K562 (cell line): Measurements from ENCODE around the gene ADAMTS2. TPM values are rescaled to one million over a fixed set of nuclear protein-coding genes. Genes with fewer than 3 reads are reported as not detected.

Experiments used
- ATAC-seq: fragments of 200-7000 bp; cut with Tn5 transposase; 3 replicates; pipeline ENCODE4 v1.9.1; 2020; ENCODE audit warnings: moderate library complexity
- BruUV-seq: library from RNA; stranded (reverse); fragments of 400-500 nt; replicated peaks from 2 replicates; lab custom pipeline; 2021; lab: Mats Ljungman, UMichigan
- CTCF ChIA-PET: fragments of 300-600 bp; formaldehyde crosslinking; extraction: SDS; loops from one replicate; lab custom pipeline; 2021; ENCODE audit warnings: low intra/inter-chr PET ratio; lab: Yijun Ruan, JAX
- POLR2A ChIA-PET: fragments of 300-600, 350-650 bp; sonication (Branson Sonifier 250); formaldehyde crosslinking; extraction: SDS; loops from one replicate; lab custom pipeline; 2021; ENCODE audit warnings: antibody characterized with exemption, inconsistent platforms; lab: Yijun Ruan, JAX
- DNase-seq, 4 experiments: peaks; one replicate each; pipeline versions ENCODE4 v3.0.0 to v3.0.0-alpha.2; 2011 to 2018; ENCODE audit warnings: low spot score in 3 of 4, mixed read lengths in 3 of 4; ENCODE audit errors: extremely low read depth in 1 of 4
- FAIRE-seq: peaks from 2 replicates; lab custom pipeline; 2011; peaks lifted over from hg19 to GRCh38; lab: Jason Lieb, UNC
- H2AFZ ChIP-seq: 2 replicates; pipeline ENCODE4 v1.6.0; 2011; ENCODE audit warnings: low read depth, low read length, control low read depth, inconsistent platforms
- H3K27ac ChIP-seq: fragments of 200-600 bp; 3 replicates; pipeline ENCODE4 v1.8.0; 2011; ENCODE audit warnings: low read depth, mild to moderate bottlenecking, control low read depth, inconsistent platforms, low read length, moderate library complexity, mixed read lengths; ENCODE audit errors: extremely low read depth
- H3K27me3 ChIP-seq, 2 experiments: fragments of 300-600 bp in 1 of 2; 2 replicates in 1 of 2; 3 replicates in 1 of 2; pipeline versions ENCODE4 v1.6.0 to v1.8.0; 2011; ENCODE audit warnings: inconsistent platforms in 2 of 2, low read length in 2 of 2, mild to moderate bottlenecking in 1 of 2, mixed read lengths in 1 of 2, moderate library complexity in 1 of 2; ENCODE audit not compliant: control insufficient read depth in 2 of 2, insufficient read depth in 2 of 2
- H3K36me3 ChIP-seq: fragments of 300-600 bp; 3 replicates; pipeline ENCODE4 v1.8.0; 2011; ENCODE audit warnings: mild to moderate bottlenecking, low read length, inconsistent platforms; ENCODE audit not compliant: control insufficient read depth, insufficient read depth
- H3K4me1 ChIP-seq, 2 experiments: fragments of 200-600 bp in 1 of 2; replicated peaks in 1 of 2; 2 replicates in 1 of 2; 3 replicates in 1 of 2; pipeline versions ENCODE4 v1.5.1 to v1.8.0; 2011; ENCODE audit warnings: inconsistent platforms in 2 of 2, low read length in 2 of 2, mild to moderate bottlenecking in 1 of 2, mixed read lengths in 1 of 2, moderate library complexity in 1 of 2; ENCODE audit not compliant: control insufficient read depth in 2 of 2, insufficient read depth in 2 of 2
- H3K4me2 ChIP-seq: 2 replicates; pipeline ENCODE4 v1.6.1; 2011; ENCODE audit warnings: low read length, control low read depth, inconsistent platforms, mixed read lengths; ENCODE audit not compliant: insufficient read depth
- H3K4me3 ChIP-seq: fragments of 200-600 bp; sonication (generic), shearing (Covaris generic); 2 replicates; pipeline ENCODE4 v1.5.1; 2016; ENCODE audit warnings: control low read depth, inconsistent platforms
- H3K79me2 ChIP-seq: fragments of 200-600 bp; 3 replicates; pipeline ENCODE4 v1.8.0; 2011; ENCODE audit warnings: low read length, inconsistent platforms; ENCODE audit not compliant: control insufficient read depth, insufficient read depth
- H3K9ac ChIP-seq, 2 experiments: 2 replicates each; pipeline versions ENCODE4 v1.6.0 to v1.6.1; 2011; ENCODE audit warnings: low read depth in 2 of 2, low read length in 2 of 2, control low read depth in 1 of 2, inconsistent platforms in 1 of 2, mild to moderate bottlenecking in 1 of 2, mixed read lengths in 1 of 2; ENCODE audit not compliant: insufficient read depth in 1 of 2
- H3K9me1 ChIP-seq: one replicate; pipeline ENCODE4 v1.6.0; 2011; ENCODE audit warnings: inconsistent platforms, mild to moderate bottlenecking, low read length, moderate library complexity; ENCODE audit not compliant: control insufficient read depth, insufficient read depth
- H3K9me3 ChIP-seq: replicated peaks from 2 replicates; pipeline ENCODE4 v1.5.1; 2011; ENCODE audit warnings: low read depth, low read length, inconsistent platforms; ENCODE audit not compliant: control insufficient read depth, insufficient read depth
- H4K20me1 ChIP-seq: replicated peaks from 2 replicates; pipeline ENCODE4 v1.6.1; 2011; ENCODE audit warnings: low read length, inconsistent platforms, mixed read lengths; ENCODE audit not compliant: control insufficient read depth, insufficient read depth
- ARID2 ChIP-seq: fragments of 450-650 bp; IDR thresholded peaks from 2 replicates; pipeline ENCODE4 v1.6.1; 2017; ENCODE audit warnings: antibody characterized with exemption, mild to moderate bottlenecking
- CREB1 ChIP-seq, 2 experiments: sonication (generic) in 1 of 2; formaldehyde crosslinking in 1 of 2; IDR thresholded peaks; 2 replicates each; pipeline versions ENCODE4 v1.6.1 to v1.8.0; 2012 to 2022; ENCODE audit warnings: inconsistent platforms in 1 of 2, mild to moderate bottlenecking in 1 of 2, missing genetic modification reagents in 1 of 2, moderate library complexity in 1 of 2
- ELK3 ChIP-seq: fragments of 450-650 bp; formaldehyde crosslinking; IDR thresholded peaks from 2 replicates; pipeline ENCODE4 v1.4.0; 2020; ENCODE audit warnings: mild to moderate bottlenecking
- FOXK2 ChIP-seq, 2 experiments: fragments of 450-650 bp; IDR thresholded peaks in 1 of 2; conservative IDR thresholded peaks in 1 of 2; 2 replicates each; pipeline ENCODE4 v1.6.1; 2016; ENCODE audit warnings: low read depth in 2 of 2, mild to moderate bottlenecking in 1 of 2
- GABPA ChIP-seq: fragments of 200-800 bp; sonication (Bioruptor generic); conservative IDR thresholded peaks from 2 replicates; pipeline ENCODE4 v1.6.1; 2016; ENCODE audit warnings: low read depth, missing genetic modification characterization, missing compliant biosample characterization
- HINFP ChIP-seq: fragments of 450-650 bp; conservative IDR thresholded peaks from 2 replicates; pipeline ENCODE4 v1.6.1; 2016; ENCODE audit warnings: missing genetic modification characterization, low read depth, mild to moderate bottlenecking, control low read depth, missing compliant biosample characterization
- MAFK ChIP-seq: IDR thresholded peaks from 2 replicates; pipeline ENCODE4 v1.6.1; 2011; ENCODE audit warnings: low read length, improper control_type of control experiment
- MXD1 ChIP-seq: fragments of 250-450 bp; sonication (Bioruptor Pico); IDR thresholded peaks from 2 replicates; pipeline ENCODE4 v1.8.0; 2021; ENCODE audit warnings: borderline replicate concordance, mild to moderate bottlenecking, moderate library complexity; ENCODE audit not compliant: poor library complexity, severe bottlenecking
- RBM34 ChIP-seq: fragments of 200-400 bp; formaldehyde crosslinking; IDR thresholded peaks from 2 replicates; pipeline ENCODE4 v1.6.1; 2018; ENCODE audit warnings: low read length, borderline replicate concordance; ENCODE audit not compliant: insufficient read depth
- THAP7 ChIP-seq: fragments of 250-450 bp; sonication (Bioruptor Pico); IDR thresholded peaks from 2 replicates; pipeline ENCODE4 v1.5.0; 2021
- XRCC3 ChIP-seq: fragments of 450-650 bp; IDR thresholded peaks from 2 replicates; pipeline ENCODE4 v1.6.1; 2017; ENCODE audit warnings: mild to moderate bottlenecking, moderate library complexity
- ZNF277 ChIP-seq: fragments of 250-450 bp; sonication (Bioruptor Pico); IDR thresholded peaks from 2 replicates; pipeline ENCODE4 v1.8.0; 2022; ENCODE audit warnings: inconsistent platforms, mild to moderate bottlenecking, moderate library complexity, borderline replicate concordance
- ZNF354B ChIP-seq: fragments of 250-450 bp; sonication (Bioruptor Pico); IDR thresholded peaks from 2 replicates; pipeline ENCODE4 v1.4.0; 2020
- ZNF561 ChIP-seq: fragments of 450-650 bp; formaldehyde crosslinking; conservative IDR thresholded peaks from 2 replicates; pipeline ENCODE4 v1.4.0; 2020; ENCODE audit warnings: mild to moderate bottlenecking, moderate library complexity
- ZNF583 ChIP-seq: fragments of 250-450 bp; sonication (Bioruptor Pico); IDR thresholded peaks from 2 replicates; pipeline ENCODE4 v1.4.0; 2020
- WGBS: fragments of 100-300 bp; shearing (Covaris generic); methylation state at CpG from one replicate; pipeline ENCODE4 v1.1.6; 2016; ENCODE audit warnings: low coverage, mixed read lengths; ENCODE audit not compliant: insufficient coverage; ENCODE audit errors: missing lambda C conversion rate; 5-methylcytosine and 5-hydroxymethylcytosine counted together
- in situ Hi-C: fragments of 300-500 bp; cut with MboI; formaldehyde crosslinking; loops from 4 replicates; pipeline ENCODE4 v1.15.0; 2018; ENCODE audit warnings: inconsistent platforms, mixed read lengths
- intact Hi-C: fragments of 100-400 bp; cut with micrococcal nuclease; formaldehyde crosslinking; loops from 2 replicates; pipeline ENCODE4 v1.14.2; 2022
- polyA plus RNA-seq, 8 experiments: library from polyadenylated mRNA; depleted of rRNA in 4 of 8; stranded (reverse) in 5 of 8; unstranded in 3 of 8; fragments of >200 nt; fragmentation: Nextera tagmentation in 2 of 8; fragmentation: Illumina TruSeq in 1 of 8; extraction: Ambion mirVana in 2 of 8; extraction: Trizol in 1 of 8; gene quantifications; 2 replicates each; pipeline versions ENCODE4 v1.2.1 to v1.2.3, GENCODE V29; 2011 to 2014; ENCODE audit warnings: inconsistent platforms in 1 of 8, missing spikeins in 1 of 8
- total RNA-seq, 7 experiments: library from RNA; depleted of rRNA in 6 of 7; stranded (reverse); fragments of >200 nt in 6 of 7; fragmentation: Illumina TruSeq in 2 of 7; extraction: Trizol in 2 of 7; gene quantifications; 2 replicates each; pipeline versions ENCODE4 v1.2.1 to v1.2.3, GENCODE V29; 2011 to 2021; ENCODE audit warnings: low replicate concordance in 1 of 7

The ADAMTS2 gene
- total and polyA plus RNA-seq, 9 of the 15 experiments (the other 6 are each of a cell fraction or from before 2014, with no cell fraction given), result not detected

- no peak for TF ChIP-seq HINFP (tag)
Observed at GRCh38 chr5:179375236-179375685, 30.0 kb upstream of the ADAMTS2 start (continued).

GRCh38 chr5:179374506-179375235, 29.4 kb upstream of the ADAMTS2 start:
- H3K4me2 ChIP-seq, result no peak overlapping the region
- ATAC-seq, result no peak
- H3K4me1 ChIP-seq, result no peaks in the 10 kb centered on the region; a peak in 1 of 5 replicates
- no peaks in the 10 kb centered on the region for H3K36me3 ChIP-seq
- DNase-seq, result no peak
- FAIRE-seq, result no peak
- no peaks in the 10 kb centered on the region for H3K9me1 ChIP-seq
- no peak overlapping the region for H3K27ac ChIP-seq
- no TSS peak for BruUV-seq
- no peak overlapping the region for H2AFZ ChIP-seq
- ChIA-PET POLR2A (no interaction called here), CTCF (no interaction called here)
- peaks cover 14 to 75% of the 10 kb centered on the region in 2 experiments; a peak in 4 of 5 replicates for H3K27me3 ChIP-seq
- H4K20me1 ChIP-seq, result 0 out of 2 replicates have a peak, but pooled peaks cover 3% of the 10 kb centered on the region
- intact Hi-C loops, result no loop called here
- no peaks in the 10 kb centered on the region for H3K79me2 ChIP-seq
- WGBS, result 9% methylated on average over 31 of the region's 31 CpGs
- H3K4me3 ChIP-seq, result no peak overlapping the region
- in situ Hi-C loops, result no loop called here
- H3K9ac ChIP-seq, result no peak overlapping the region
- H3K9me3 ChIP-seq, result no peaks in the 10 kb centered on the region
- TF ChIP-seq ZNF583 (CRISPR knock-in tag), result no peak
- no peak for TF ChIP-seq MXD1 (CRISPR knock-in tag)
- no peak for TF ChIP-seq THAP7 (CRISPR knock-in tag)
- no peak for TF ChIP-seq ZNF354B (CRISPR knock-in tag)
- TF ChIP-seq ZNF277 (CRISPR knock-in tag), result no peak
- no peak for TF ChIP-seq FOXK2 (conservative IDR thresholded peaks at IDR 0.05 in 1 of 2, IDR thresholded peaks at IDR 0.05 in 1 of 2; ENCODE audit: low read depth in 2 of 2)
- TF ChIP-seq ARID2, result no peak
- no peak for TF ChIP-seq RBM34
- TF ChIP-seq XRCC3, result no peak
- no peak for TF ChIP-seq MAFK
- no peak for TF ChIP-seq ELK3
- no peak for TF ChIP-seq CREB1 (IDR thresholded peaks at IDR 0.05)
- TF ChIP-seq CREB1 (CRISPR knock-in tag; IDR thresholded peaks at IDR 0.05), result no peak
- no peak for TF ChIP-seq ZNF561
- no peak for TF ChIP-seq GABPA
